Small intestine (tissue), 4 donors: ENCODE results near the gene PSMD9. TPM values are rescaled to one million over a fixed set of nuclear protein-coding genes. Genes with fewer than 3 reads are reported as not detected.

Source experiments
- polyA plus RNA-seq, 4 donors: library from polyadenylated mRNA; stranded (reverse) in 3 of 4; unstranded in 1 of 4; fragments of 200-250 nt in 3 of 4; fragments of 120-200 nt in 1 of 4; gene quantifications; one replicate each; pipeline versions ENCODE4 v1.2.1 to v1.2.3, GENCODE V29; 2013
- donor health status: healthy with polysubstance abuse.
- donor health status: Bipolar disorder and iron deficiency.
- donor health status: healthy.

The PSMD9 gene
- polyA plus RNA-seq, 4 donors, result 54.9 to 123 (median 89.0) TPM

Other genes starting within 250 kb of the PSMD9 start
- gene MORN3, start 219.1 kb upstream of the PSMD9 start, polyA plus RNA-seq, result 1 to 10 TPM in 1 of 4 donors, under 1 TPM in 1, not detected in 2; 0.57 to 3.1 TPM
- 10 to 100 TPM in 1 of 4 donors, 1 to 10 TPM in 3; 2.7 to 11.3 (median 3.6) TPM for gene TMEM120B, start 176.0 kb upstream of the PSMD9 start, polyA plus RNA-seq
- gene RHOF, start 95.1 kb upstream of the PSMD9 start, polyA plus RNA-seq, result 10 to 100 TPM; 13.3 to 75.9 (median 43.6) TPM
- gene SETD1B, start 84.8 kb upstream of the PSMD9 start, polyA plus RNA-seq, result 10 to 100 TPM in 1 of 4 donors, 1 to 10 TPM in 3; 3.6 to 13.0 (median 6.6) TPM
- under 1 TPM in 2 of 4 donors, not detected in 2; 0.13 to 0.78 TPM for gene HPD, start 29.9 kb upstream of the PSMD9 start, polyA plus RNA-seq
- 1 to 10 TPM in 1 of 4 donors, under 1 TPM in 2, not detected in 1; 0.34 to 1.6 (median 0.67) TPM for gene CFAP251, start 29.8 kb downstream of the PSMD9 start, polyA plus RNA-seq
- gene BCL7A, start 133.1 kb downstream of the PSMD9 start, polyA plus RNA-seq, result 10 to 100 TPM in 1 of 4 donors, 1 to 10 TPM in 2, under 1 TPM in 1; 0.22 to 10.4 (median 3.4) TPM
- gene MLXIP, start 190.0 kb downstream of the PSMD9 start, polyA plus RNA-seq, result 10 to 100 TPM in 2 of 4 donors, 1 to 10 TPM in 2; 8.5 to 55.0 (median 30.5) TPM